Keratinocyte (primary cell): ENCODE results near the gene USP35. TPM values are rescaled to one million over a fixed set of nuclear protein-coding genes. Genes with fewer than 3 reads are reported as not detected.

Source experiments
- DNase-seq: peaks from one replicate; pipeline ENCODE4 v3.0.0-alpha.2; 2011; ENCODE audit warnings: low read depth, missing footprints, low spot score
- FAIRE-seq: peaks from 2 replicates; lab custom pipeline; 2011; peaks lifted over from hg19 to GRCh38; lab: Jason Lieb, UNC
- H2AFZ ChIP-seq: 2 replicates; pipeline ENCODE4 v1.6.0; 2012; ENCODE audit warnings: low read length, control low read depth, inconsistent platforms; ENCODE audit not compliant: control insufficient read depth
- H3K27ac ChIP-seq: 2 replicates; pipeline ENCODE4 v1.5.1; 2011; ENCODE audit warnings: low read length; ENCODE audit not compliant: control insufficient read depth, insufficient read depth
- H3K27me3 ChIP-seq: 3 replicates; pipeline ENCODE4 v1.6.0; 2011; ENCODE audit warnings: low read length; ENCODE audit not compliant: control insufficient read depth, insufficient read depth; ENCODE audit errors: extremely low read depth
- H3K36me3 ChIP-seq, 2 experiments: 2 replicates in 1 of 2; 3 replicates in 1 of 2; pipeline ENCODE4 v1.5.1; 2011; ENCODE audit warnings: low read length in 2 of 2, mild to moderate bottlenecking in 1 of 2; ENCODE audit not compliant: control insufficient read depth in 2 of 2, insufficient read depth in 2 of 2; ENCODE audit errors: extremely low read depth in 1 of 2
- H3K4me1 ChIP-seq: 3 replicates; pipeline ENCODE4 v1.5.1; 2011; ENCODE audit warnings: low read length; ENCODE audit not compliant: control insufficient read depth, insufficient read depth; ENCODE audit errors: extremely low read depth
- H3K4me2 ChIP-seq: 3 replicates; pipeline ENCODE4 v1.6.0; 2011; ENCODE audit warnings: low read depth, low read length; ENCODE audit not compliant: control insufficient read depth, insufficient read depth; ENCODE audit errors: extremely low read depth
- H3K4me3 ChIP-seq, 3 experiments: fragments of 200-600 bp in 1 of 3; sonication (generic) in 1 of 3; 2 replicates in 2 of 3; 3 replicates in 1 of 3; pipeline ENCODE4 v1.5.1; 2011 to 2016; ENCODE audit warnings: low read length in 3 of 3, mild to moderate bottlenecking in 3 of 3, control low read depth in 2 of 3, inconsistent platforms in 1 of 3, low read depth in 1 of 3, mixed read lengths in 1 of 3, mixed run types in 1 of 3, moderate library complexity in 1 of 3; ENCODE audit not compliant: control insufficient read depth in 2 of 3, insufficient read depth in 2 of 3; ENCODE audit errors: extremely low read depth in 1 of 3
- H3K79me2 ChIP-seq: 2 replicates; pipeline ENCODE4 v1.6.0; 2012; ENCODE audit warnings: low read length; ENCODE audit not compliant: control insufficient read depth, insufficient read depth
- H3K9ac ChIP-seq: 3 replicates; pipeline ENCODE4 v1.6.0; 2011; ENCODE audit warnings: low read length; ENCODE audit not compliant: control insufficient read depth, insufficient read depth; ENCODE audit errors: extremely low read depth
- H3K9me1 ChIP-seq: 3 replicates; pipeline ENCODE4 v1.6.0; 2011; ENCODE audit warnings: low read length; ENCODE audit not compliant: control insufficient read depth, insufficient read depth; ENCODE audit errors: extremely low read depth
- H3K9me3 ChIP-seq: 2 replicates; pipeline ENCODE4 v1.5.1; 2012; ENCODE audit warnings: low read depth, low read length; ENCODE audit not compliant: control insufficient read depth
- H4K20me1 ChIP-seq: 3 replicates; pipeline ENCODE4 v1.6.0; 2011; ENCODE audit warnings: low read length; ENCODE audit not compliant: control insufficient read depth, insufficient read depth; ENCODE audit errors: extremely low read depth
- CTCF ChIP-seq, 3 experiments: IDR thresholded peaks in 1 of 3; conservative IDR thresholded peaks in 1 of 3; optimal IDR thresholded peaks in 1 of 3; 2 replicates in 2 of 3; 3 replicates in 1 of 3; pipeline versions ENCODE3 to v1.5.1; 2011; ENCODE audit warnings: low read length in 3 of 3, mild to moderate bottlenecking in 3 of 3, moderate library complexity in 2 of 3, control low read depth in 1 of 3, inconsistent platforms in 1 of 3; ENCODE audit not compliant: insufficient read depth in 2 of 3; ENCODE audit errors: extremely low read depth in 1 of 3
- EZH2 ChIP-seq: IDR thresholded peaks from one replicate; pipeline ENCODE4 v1.6.1; 2012; ENCODE audit warnings: inconsistent platforms, mild to moderate bottlenecking, low read length, moderate library complexity
- dilution Hi-C: fragments of 300-500 bp; cut with MboI; formaldehyde crosslinking; loops from one replicate; pipeline ENCODE4 v1.7.0; 2020; ENCODE audit warnings: low sequenced_read_pairs; ENCODE audit not compliant: extremely low pct_ligation_motif_present
- polyA plus RNA-seq, 5 experiments: library from polyadenylated mRNA; depleted of rRNA in 3 of 5; stranded (reverse) in 3 of 5; stranded (forward) in 1 of 5; unstranded in 1 of 5; fragments of >200 nt; gene quantifications; 1 replicate in 1 of 5; 2 replicates in 3 of 5; 3 replicates in 1 of 5; pipeline versions ENCODE4 v1.2.1 to v1.2.3, GENCODE V29; 2011 to 2012; ENCODE audit warnings: missing spikeins in 2 of 5, low read depth in 1 of 5, low replicate concordance in 1 of 5

Gene USP35
- polyA plus RNA-seq, 1 donor (not counting 4 experiments of a cell fraction or from before 2014, with no cell fraction given) = 5.0 TPM

GRCh38 chr11:78216571-78217287, 28.0 kb downstream of the USP35 start:
- Histone ChIP-seq H3K9me1 (peaks cover 2% of the 10 kb centered on the region), H3K27ac (no peak overlapping the region), H3K79me2 (peaks cover 4% of the 10 kb centered on the region), H4K20me1 (no peaks in the 10 kb centered on the region), H3K4me1 (peaks cover 4% of the 10 kb centered on the region), H3K4me2 (no peak overlapping the region), H3K9me3 (no peaks in the 10 kb centered on the region), H3K9ac (no peak overlapping the region), H2AFZ (no peak overlapping the region), H3K27me3 (no peaks in the 10 kb centered on the region), H3K36me3 (peaks cover 0 to 15% of the 10 kb centered on the region in 2 experiments), H3K4me3 (no peak overlapping the region)
- FAIRE-seq = peak; percentile 65
- DNase-seq = no peak
- TF ChIP-seq CTCF (optimal IDR thresholded peaks at IDR 0.05 in 1 of 3, IDR thresholded peaks at IDR 0.05 in 1 of 3, conservative IDR thresholded peaks at IDR 0.05 in 1 of 3; ENCODE audit: extremely low read depth in 1 of 3, insufficient read depth in 2 of 3, low read length in 3 of 3) (no peak), EZH2 (no peak)
- dilution Hi-C loops = no loop called here

GRCh38 chr11:78217650-78218541, 29.2 kb downstream of the USP35 start:
- dilution Hi-C loops = no loop called here
- Histone ChIP-seq H3K27me3 (no peaks in the 10 kb centered on the region), H3K4me1 (peaks cover 4% of the 10 kb centered on the region), H3K9me3 (no peaks in the 10 kb centered on the region), H3K79me2 (peaks cover 3% of the 10 kb centered on the region), H3K9me1 (peaks cover 2% of the 10 kb centered on the region), H3K27ac (no peak overlapping the region), H3K4me3 (no peak overlapping the region), H3K9ac (no peak overlapping the region), H2AFZ (no peak overlapping the region), H3K36me3 (peaks cover 0 to 16% of the 10 kb centered on the region in 2 experiments), H4K20me1 (no peaks in the 10 kb centered on the region), H3K4me2 (no peak overlapping the region)
- no peak for TF ChIP-seq EZH2
- no peak for TF ChIP-seq CTCF (optimal IDR thresholded peaks at IDR 0.05 in 1 of 3, IDR thresholded peaks at IDR 0.05 in 1 of 3, conservative IDR thresholded peaks at IDR 0.05 in 1 of 3; ENCODE audit: extremely low read depth in 1 of 3, insufficient read depth in 2 of 3, low read length in 3 of 3)
- DNase-seq = no peak
- FAIRE-seq = no peak
